NCI-H748 (cell line): Measurements from ENCODE around the gene GPR78.
A peak's percentile ranks its signal among the peaks of the same experiment; 100 is the strongest.
"Not testable (repeated sequence)": the region's sequence is repeated elsewhere in the genome, so short reads cannot be mapped to it uniquely, and the experiment has no call there.

Experiments
- DNase-seq: peaks from one replicate; lab custom pipeline; 2025; ENCODE audit not compliant: unreplicated experiment; lab: John Stamatoyannopoulos, UW

GPR78 gene

GRCh38 chr4:8560265-8561047 lies 19.7 kb upstream of the GPR78 start:
- DNase-seq: no peak

- DNase-seq: no peak
These were observed 15.6 kb upstream of the GPR78 start for GRCh38 chr4:8564595-8564994.

GRCh38 chr4:8568068-8568668 lies 12.0 kb upstream of the GPR78 start:
- no peak for DNase-seq

GRCh38 chr4:8570201-8570600 lies 10.0 kb upstream of the GPR78 start:
- no peak for DNase-seq

- DNase-seq: no peak
These were observed 8.2 kb upstream of the GPR78 start for GRCh38 chr4:8571702-8572685.

- no peak for DNase-seq
These were observed 6.9 kb upstream of the GPR78 start for GRCh38 chr4:8573266-8573665.

- DNase-seq: no peak
These were observed 5.3 kb upstream of the GPR78 start for GRCh38 chr4:8574796-8575370.

- no peak for DNase-seq
These were observed 4.7 kb upstream of the GPR78 start for GRCh38 chr4:8575457-8575856.

GRCh38 chr4:8576591-8576990 lies 3.6 kb upstream of the GPR78 start:
- DNase-seq: not testable (repeated sequence)

GRCh38 chr4:8577046-8577445 lies 3.1 kb upstream of the GPR78 start:
- DNase-seq: no peak

GRCh38 chr4:8577972-8578371 lies 2.2 kb upstream of the GPR78 start:
- DNase-seq: no peak

GRCh38 chr4:8578717-8579116 lies 1.5 kb upstream of the GPR78 start:
- DNase-seq: no peak

GRCh38 chr4:8579526-8580320 lies 469 bp upstream of the GPR78 start:
- no peak for DNase-seq

- no peak for DNase-seq
These were observed 1.1 kb downstream of the GPR78 start for GRCh38 chr4:8581094-8581861.

- no peak for DNase-seq
These were observed 1.8 kb downstream of the GPR78 start for GRCh38 chr4:8582016-8582415.

- no peak for DNase-seq
These were observed 2.2 kb downstream of the GPR78 start for GRCh38 chr4:8582436-8582835.

GRCh38 chr4:8582941-8583654 lies 2.9 kb downstream of the GPR78 start:
- DNase-seq: no peak

GRCh38 chr4:8583655-8584025 lies 3.4 kb downstream of the GPR78 start:
- no peak for DNase-seq

- peak; percentile 4 for DNase-seq
These were observed 5.0 kb downstream of the GPR78 start for GRCh38 chr4:8585186-8585585.
